Left ventricle myocardium inferior (tissue), 1 donor: Measurements from ENCODE around the gene RSAD1. TPM values are rescaled to one million over a fixed set of nuclear protein-coding genes. Genes with fewer than 3 reads are reported as not detected.

ENCODE experiments used
- DNase-seq: peaks from one replicate; pipeline ENCODE4 v3.0.0-alpha.2; 2020
- H3K27ac ChIP-seq: fragments of 200-600 bp; replicated peaks from 2 replicates; pipeline ENCODE4 v1.8.0; 2021
- H3K27me3 ChIP-seq: fragments of 200-600 bp; 2 replicates; pipeline ENCODE4 v1.8.0; 2021; ENCODE audit warnings: low read depth
- H3K36me3 ChIP-seq: fragments of 200-600 bp; 2 replicates; pipeline ENCODE4 v1.8.0; 2021
- H3K4me1 ChIP-seq: fragments of 200-600 bp; 2 replicates; pipeline ENCODE4 v1.8.0; 2021
- H3K4me3 ChIP-seq: fragments of 200-600 bp; 2 replicates; pipeline ENCODE4 v1.8.0; 2021; ENCODE audit warnings: mild to moderate bottlenecking, moderate library complexity
- H3K9me3 ChIP-seq: fragments of 200-600 bp; replicated peaks from 2 replicates; pipeline ENCODE4 v1.8.0; 2021
- intact Hi-C: fragments of 100-400 bp; cut with micrococcal nuclease; formaldehyde crosslinking; loops from one replicate; pipeline ENCODE4 v1.11.0; 2022
- total RNA-seq: library from RNA; stranded (reverse); fragmentation: NEBNext Ultra II Directional; extraction: Animal tissue kit (Norgen Biotek cat#: 25700); gene quantifications from one replicate; pipeline ENCODE4 v1.2.1, GENCODE V29; 2021
- TF ChIP-seq, protein P1 (sequence below): fragments of 200-600 bp; IDR thresholded peaks from 2 replicates; pipeline ENCODE4 v1.8.0; 2021; ENCODE audit warnings: antibody characterized with exemption, mild to moderate bottlenecking, borderline replicate concordance
- donor health status: DM: no; HTN: yes; CAD: no; lungs with severe emphysema.

The RSAD1 gene
- total RNA-seq, 1 donor from 2014 or later: 51.7 TPM

- intact Hi-C loops: no loop called here
- Histone ChIP-seq H3K27ac (no peak overlapping the region), H3K4me3 (no peak overlapping the region), H3K36me3 (no peaks in the 10 kb centered on the region), H3K9me3 (no peaks in the 10 kb centered on the region), H3K4me1 (no peaks in the 10 kb centered on the region), H3K27me3 (no peaks in the 10 kb centered on the region)
- TF ChIP-seq, protein P1, sequence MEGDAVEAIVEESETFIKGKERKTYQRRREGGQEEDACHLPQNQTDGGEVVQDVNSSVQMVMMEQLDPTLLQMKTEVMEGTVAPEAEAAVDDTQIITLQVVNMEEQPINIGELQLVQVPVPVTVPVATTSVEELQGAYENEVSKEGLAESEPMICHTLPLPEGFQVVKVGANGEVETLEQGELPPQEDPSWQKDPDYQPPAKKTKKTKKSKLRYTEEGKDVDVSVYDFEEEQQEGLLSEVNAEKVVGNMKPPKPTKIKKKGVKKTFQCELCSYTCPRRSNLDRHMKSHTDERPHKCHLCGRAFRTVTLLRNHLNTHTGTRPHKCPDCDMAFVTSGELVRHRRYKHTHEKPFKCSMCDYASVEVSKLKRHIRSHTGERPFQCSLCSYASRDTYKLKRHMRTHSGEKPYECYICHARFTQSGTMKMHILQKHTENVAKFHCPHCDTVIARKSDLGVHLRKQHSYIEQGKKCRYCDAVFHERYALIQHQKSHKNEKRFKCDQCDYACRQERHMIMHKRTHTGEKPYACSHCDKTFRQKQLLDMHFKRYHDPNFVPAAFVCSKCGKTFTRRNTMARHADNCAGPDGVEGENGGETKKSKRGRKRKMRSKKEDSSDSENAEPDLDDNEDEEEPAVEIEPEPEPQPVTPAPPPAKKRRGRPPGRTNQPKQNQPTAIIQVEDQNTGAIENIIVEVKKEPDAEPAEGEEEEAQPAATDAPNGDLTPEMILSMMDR: no peak
- no peak for DNase-seq
These were observed 17.7 kb upstream of the RSAD1 start for GRCh38 chr17:50460831-50461526.

DNA sequence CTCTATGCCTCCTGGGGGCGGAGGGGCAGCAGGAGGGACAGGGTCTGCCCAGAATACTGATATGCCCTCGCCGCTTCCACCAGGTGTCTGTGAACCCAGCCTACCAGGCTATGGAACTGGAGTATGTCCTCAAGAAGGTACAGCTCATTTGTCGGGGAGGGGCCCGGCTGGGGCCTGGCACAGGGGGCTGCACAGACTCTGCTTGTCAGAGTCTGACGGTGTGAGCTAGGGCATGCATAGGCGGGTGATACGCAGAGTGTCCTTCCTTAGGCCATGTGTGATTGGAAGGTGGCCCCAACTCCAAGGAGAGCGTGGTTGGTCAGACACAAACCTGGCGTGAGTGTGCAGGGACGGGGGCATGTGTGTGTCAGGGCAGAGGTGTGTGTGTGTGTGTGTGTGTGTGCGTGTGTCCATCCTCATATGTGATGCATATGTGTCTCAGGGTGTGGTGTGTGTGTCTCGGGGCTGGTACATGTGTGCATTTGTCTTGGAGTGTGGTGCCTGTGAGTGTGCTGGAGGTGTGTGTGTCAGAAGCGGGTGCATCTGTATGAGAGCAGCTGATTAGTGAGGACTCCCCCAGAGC lies 17.0 kb upstream of the RSAD1 start:
- Histone ChIP-seq H3K27me3 (peaks cover 2% of the 10 kb centered on the region), H3K27ac (no peak overlapping the region), H3K4me1 (no peaks in the 10 kb centered on the region), H3K4me3 (no peak overlapping the region), H3K36me3 (no peaks in the 10 kb centered on the region), H3K9me3 (no peaks in the 10 kb centered on the region)
- TF ChIP-seq, protein P1: no peak
- intact Hi-C loops: no loop called here
- no peak for DNase-seq

DNA sequence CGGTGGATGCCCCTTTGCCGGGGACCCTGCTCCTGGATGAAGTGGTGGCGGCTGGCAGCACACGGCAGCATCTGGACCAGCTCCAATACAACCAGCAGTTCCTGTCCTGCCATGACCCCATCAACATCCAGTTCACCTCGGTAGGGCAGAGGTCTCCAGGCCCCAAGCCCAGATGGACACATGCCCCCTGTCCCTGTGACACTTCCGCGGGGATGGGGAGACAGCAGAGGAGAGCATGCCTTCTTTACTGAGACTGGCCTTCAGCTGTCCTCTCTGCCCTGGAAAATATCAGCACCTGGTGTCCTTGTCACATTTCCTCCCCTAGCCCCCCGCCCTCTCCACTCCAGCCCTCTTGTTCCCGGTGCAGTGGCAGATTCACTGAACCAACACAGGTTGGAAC lies 16.2 kb upstream of the RSAD1 start:
- H3K4me3 ChIP-seq: no peak overlapping the region
- no peaks in the 10 kb centered on the region for H3K4me1 ChIP-seq
- peaks cover 10% of the 10 kb centered on the region for H3K27me3 ChIP-seq
- H3K36me3 ChIP-seq: no peaks in the 10 kb centered on the region
- TF ChIP-seq, protein P1: no peak
- no peak for DNase-seq
- H3K9me3 ChIP-seq: no peaks in the 10 kb centered on the region
- intact Hi-C loops: no loop called here
- H3K27ac ChIP-seq: no peak overlapping the region

- peaks cover 11% of the 10 kb centered on the region for H3K4me1 ChIP-seq
- TF ChIP-seq, protein P1: no peak
- no peak overlapping the region for H3K27ac ChIP-seq
- H3K36me3 ChIP-seq: no peaks in the 10 kb centered on the region
- peaks cover 26% of the 10 kb centered on the region for H3K27me3 ChIP-seq
- DNase-seq: no peak
- H3K4me3 ChIP-seq: no peak overlapping the region
- no peaks in the 10 kb centered on the region for H3K9me3 ChIP-seq
- intact Hi-C loops: no loop called here
These were observed 14.5 kb upstream of the RSAD1 start for GRCh38 chr17:50464121-50464520.

DNA sequence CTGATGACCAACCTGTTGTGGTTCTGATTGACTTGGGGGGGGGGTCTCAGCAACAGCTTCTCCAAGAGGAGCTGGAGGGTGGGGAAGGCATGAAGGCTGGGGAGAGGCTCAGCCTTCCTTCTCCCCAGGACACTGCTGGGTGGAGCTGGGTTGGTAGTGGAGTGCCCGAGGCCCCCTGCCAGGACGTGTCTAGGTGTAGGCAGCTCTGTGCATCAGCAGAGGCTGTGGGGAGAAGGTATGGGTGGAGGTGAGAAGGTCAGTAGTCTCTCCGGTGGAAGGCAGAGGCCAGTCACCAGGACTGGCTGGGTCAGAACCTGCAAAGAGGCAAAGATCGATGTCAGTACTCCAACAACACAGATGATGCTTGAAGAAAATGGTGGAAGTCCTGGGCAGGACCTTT lies 13.9 kb upstream of the RSAD1 start:
- Histone ChIP-seq H3K27ac (no peak overlapping the region), H3K36me3 (no peaks in the 10 kb centered on the region), H3K27me3 (peaks cover 32% of the 10 kb centered on the region), H3K4me3 (no peak overlapping the region), H3K4me1 (peaks cover 15% of the 10 kb centered on the region), H3K9me3 (no peaks in the 10 kb centered on the region)
- no peak for DNase-seq
- TF ChIP-seq, protein P1: no peak
- intact Hi-C loops: no loop called here
